Heart right ventricle (tissue), 12 donors: ENCODE measurements around the gene ENPP1. TPM values are rescaled to one million over a fixed set of nuclear protein-coding genes. Genes with fewer than 3 reads are reported as not detected.

Source experiments
- microRNA-seq, 2 donors: library from miRNA; unstranded; fragments of <30 nt; microRNA quantifications; one replicate each; pipeline ENCODE4 v1.2.0, GENCODE V29; 2021
- polyA plus RNA-seq, 2 donors: library from polyadenylated mRNA; stranded (reverse); fragments of 200-250 nt; gene quantifications; one replicate each; pipeline ENCODE4 v1.2.3, GENCODE V29; 2013
- total RNA-seq, 10 donors: library from RNA; stranded (reverse); fragmentation: NEBNext Ultra II Directional in 3 of 10; extraction: Animal tissue kit (Norgen Biotek cat#: 25700) in 3 of 10; gene quantifications; one replicate each; pipeline versions ENCODE4 v1.2.1 to v1.2.4, GENCODE V29; 2021 to 2023
- donor health status: ischemic (EF 13 %, LVEDD 7.1; RV severe dilation, severe dysfunction).
- donor health status: healthy with polysubstance abuse.
- donor health status: DM: no; HTN: yes; CAD: no.
- donor health status: DM: no; HTN: no; CAD: no.
- donor health status: ischemic (EF 25% LVEDD 6.9; RV normal size, moderate dysfunction).
- donor health status: ischemic (EF 25% LVEDD 5.7; RV mildly dilated, moderate dysfunction).
- donor health status: healthy.
- donor health status: nonischemic (EF 11% LVEDD 7.7; RV severe dilation, severe dysfunction).
- donor health status: DM: yes; HTN: yes; CAD: no.
- donor health status: PGD.
- donor health status: ischemic (EF 29% LVEDD 5.4; RV normal size, mild dysfunction).
- donor health status: nonischemic (EF 23%, LVEDD 6.1; RV moderate dilation, normal function).

The ENPP1 gene
- total and polyA plus RNA-seq, 12 donors: 0.45 to 3.2 (median 2.1) TPM

Small RNA genes lying within 50 kb of the gene (microRNA-seq; reads per million reads assigned to microRNA genes)
- 0 reads per million in 2 donors for gene MIR548H5

Other genes with a start within 250 kb of the ENPP1 start
- gene ARG1, start 234.8 kb upstream of the ENPP1 start, total RNA-seq: 1 to 10 TPM in 1 of 10 donors, under 1 TPM in 4, not detected in 5; 0.27 to 1.2 (median 0.83) TPM
- under 1 TPM; 0.10 to 0.51 TPM for gene ARG1, start 234.8 kb upstream of the ENPP1 start, polyA plus RNA-seq
- 10 to 100 TPM in 9 of 10 donors, 1 to 10 TPM in 1; 9.8 to 14.1 (median 11.5) TPM for gene MED23, start 179.8 kb upstream of the ENPP1 start, total RNA-seq
- 10 to 100 TPM in 1 of 2 donors, 1 to 10 TPM in 1; 4.6 to 18.4 TPM for gene MED23, start 179.8 kb upstream of the ENPP1 start, polyA plus RNA-seq
- gene ENPP3, start 170.7 kb upstream of the ENPP1 start, total RNA-seq: under 1 TPM in 7 of 10 donors, not detected in 3; 0.07 to 0.33 (median 0.15) TPM
- under 1 TPM; 0.09 to 0.22 TPM for gene ENPP3, start 170.7 kb upstream of the ENPP1 start, polyA plus RNA-seq
- gene OR2A4, start 106.6 kb upstream of the ENPP1 start, total RNA-seq: not detected
- not detected for gene OR2A4, start 106.6 kb upstream of the ENPP1 start, polyA plus RNA-seq
- not detected for gene CTAGE9, start 97.0 kb upstream of the ENPP1 start, total RNA-seq
- not detected for gene CTAGE9, start 97.0 kb upstream of the ENPP1 start, polyA plus RNA-seq
- 10 to 100 TPM in 9 of 10 donors, 1 to 10 TPM in 1; 6.1 to 60.5 (median 40.7) TPM for gene CCN2, start 143.4 kb downstream of the ENPP1 start, total RNA-seq
- 10 to 100 TPM in 1 of 2 donors, 1 to 10 TPM in 1; 6.5 to 71.3 TPM for gene CCN2, start 143.4 kb downstream of the ENPP1 start, polyA plus RNA-seq